HEK293T (cell line): Measurements from ENCODE around the gene CREBZF.
"Not testable (repeated sequence)": the region's sequence is repeated elsewhere in the genome, so short reads cannot be mapped to it uniquely, and the experiment has no call there.

Source experiments
- CTCF ChIA-PET: fragments of 350-600 bp; formaldehyde crosslinking; extraction: SDS; loops from one replicate; lab custom pipeline; 2021; ENCODE audit warnings: antibody characterized with exemption, inconsistent platforms; lab: Yijun Ruan, JAX
- POLR2A ChIA-PET: fragments of 350-600 bp; formaldehyde crosslinking; extraction: SDS; loops from one replicate; lab custom pipeline; 2020; ENCODE audit warnings: antibody characterized with exemption, inconsistent platforms; lab: Yijun Ruan, JAX
- DNase-seq: peaks from one replicate; pipeline ENCODE4 v3.0.0; 2012; ENCODE audit warnings: mixed read lengths; ENCODE audit errors: extremely low spot score
- ARNT ChIP-seq: fragments of 450-650 bp; IDR thresholded peaks from 2 replicates; pipeline ENCODE4 v1.6.1; 2017; ENCODE audit warnings: mild to moderate bottlenecking
- BHLHE40 ChIP-seq: fragments of 450-650 bp; IDR thresholded peaks from 2 replicates; pipeline ENCODE4 v1.6.1; 2016; ENCODE audit warnings: mild to moderate bottlenecking, moderate library complexity, borderline replicate concordance
- CTBP1 ChIP-seq: fragments of 450-650 bp; IDR thresholded peaks from 2 replicates; pipeline ENCODE4 v1.6.1; 2016; ENCODE audit warnings: borderline replicate concordance
- ELF4 ChIP-seq: fragments of 450-650 bp; IDR thresholded peaks from 2 replicates; pipeline ENCODE4 v1.6.1; 2017; ENCODE audit warnings: antibody characterized with exemption
- FOXA1 ChIP-seq: fragments of 450-650 bp; IDR thresholded peaks from 2 replicates; pipeline ENCODE4 v1.6.1; 2016; ENCODE audit warnings: mild to moderate bottlenecking
- FOXK2 ChIP-seq: fragments of 450-650 bp; IDR thresholded peaks from 2 replicates; pipeline ENCODE4 v1.6.1; 2016; ENCODE audit warnings: mild to moderate bottlenecking
- FOXM1 ChIP-seq: fragments of 450-650 bp; IDR thresholded peaks from 2 replicates; pipeline ENCODE4 v1.6.1; 2017; ENCODE audit warnings: mild to moderate bottlenecking, borderline replicate concordance
- HDGF ChIP-seq: fragments of 450-650 bp; IDR thresholded peaks from 2 replicates; pipeline ENCODE4 v1.6.1; 2017; ENCODE audit warnings: antibody characterized with exemption, borderline replicate concordance
- L3MBTL2 ChIP-seq: fragments of 450-650 bp; conservative IDR thresholded peaks from 2 replicates; pipeline ENCODE4 v1.6.1; 2016; ENCODE audit warnings: mild to moderate bottlenecking
- LEF1 ChIP-seq: fragments of 450-650 bp; IDR thresholded peaks from 2 replicates; pipeline ENCODE4 v1.6.1; 2017; ENCODE audit warnings: mild to moderate bottlenecking, borderline replicate concordance
- NFRKB ChIP-seq: fragments of 450-650 bp; IDR thresholded peaks from 2 replicates; pipeline ENCODE4 v1.6.1; 2016; ENCODE audit warnings: mild to moderate bottlenecking, moderate library complexity
- SP1 ChIP-seq: fragments of 450-650 bp; IDR thresholded peaks from 2 replicates; pipeline ENCODE4 v1.6.1; 2017
- SUZ12 ChIP-seq: fragments of 450-650 bp; IDR thresholded peaks from 2 replicates; pipeline ENCODE4 v1.6.1; 2016; ENCODE audit warnings: mild to moderate bottlenecking
- TARDBP ChIP-seq: fragments of 450-650 bp; IDR thresholded peaks from 2 replicates; pipeline ENCODE4 v1.6.1; 2016
- ZNF384 ChIP-seq: fragments of 450-650 bp; IDR thresholded peaks from 2 replicates; pipeline ENCODE4 v1.6.1; 2016
- TF ChIP-seq, protein P1 (sequence below): fragments of 450-650 bp; IDR thresholded peaks from 2 replicates; pipeline ENCODE4 v1.6.1; 2016

The CREBZF gene

GRCh38 chr11:85627332-85627997 is 37.5 kb downstream of the CREBZF start, which contains the start of gene DLG2:
DLG2 (minus strand) TSS chr11:85627344.
- ChIA-PET POLR2A (interaction anchor here (1.0 to 4.1 kb wide), 10 partner anchors 11 to 440 kb away, joined by 3 to 41 read pairs (median 4); partner anchors contain the start of genes CREBZF and TMEM126A), CTCF (interaction anchor here (1.0 kb wide), 1 partner anchor 21 kb away, joined by 3 read pairs; the partner anchor contains the start of gene TMEM126A)
- no peak for DNase-seq
- TF ChIP-seq, protein P1, sequence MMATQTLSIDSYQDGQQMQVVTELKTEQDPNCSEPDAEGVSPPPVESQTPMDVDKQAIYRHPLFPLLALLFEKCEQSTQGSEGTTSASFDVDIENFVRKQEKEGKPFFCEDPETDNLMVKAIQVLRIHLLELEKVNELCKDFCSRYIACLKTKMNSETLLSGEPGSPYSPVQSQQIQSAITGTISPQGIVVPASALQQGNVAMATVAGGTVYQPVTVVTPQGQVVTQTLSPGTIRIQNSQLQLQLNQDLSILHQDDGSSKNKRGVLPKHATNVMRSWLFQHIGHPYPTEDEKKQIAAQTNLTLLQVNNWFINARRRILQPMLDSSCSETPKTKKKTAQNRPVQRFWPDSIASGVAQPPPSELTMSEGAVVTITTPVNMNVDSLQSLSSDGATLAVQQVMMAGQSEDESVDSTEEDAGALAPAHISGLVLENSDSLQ: no peak
- TF ChIP-seq SP1 (no peak), CTBP1 (no peak), HDGF (no peak), BHLHE40 (no peak), L3MBTL2 (no peak), SUZ12 (no peak), ZNF384 (no peak), FOXM1 (no peak), ELF4 (no peak), TARDBP (no peak), NFRKB (no peak), ARNT (no peak), FOXK2 (no peak), LEF1 (no peak), FOXA1 (no peak)

DNA sequence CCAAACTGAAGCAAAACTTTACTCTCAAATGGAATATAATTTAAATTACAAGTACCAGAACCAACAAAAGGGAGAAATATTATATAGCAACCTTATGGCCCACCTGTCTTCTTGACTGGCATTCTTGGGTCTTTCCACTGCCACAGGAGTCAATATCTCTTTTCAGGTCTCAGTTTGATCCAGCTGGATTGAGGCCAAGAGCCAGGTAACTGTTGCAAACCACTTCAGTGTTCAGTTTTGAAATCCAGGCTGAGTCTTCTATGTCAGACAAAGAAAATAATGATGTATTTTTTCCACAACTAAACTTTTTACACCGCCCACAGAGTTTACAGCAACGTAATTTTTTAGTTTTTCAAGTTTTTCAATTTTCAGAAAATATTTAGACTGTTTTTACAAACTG is 38.4 kb downstream of the CREBZF start:
- DNase-seq: no peak
- TF ChIP-seq NFRKB (no peak), ELF4 (no peak), LEF1 (no peak), CTBP1 (no peak), SP1 (no peak), TARDBP (no peak), FOXM1 (no peak), HDGF (no peak), FOXA1 (no peak), BHLHE40 (no peak), SUZ12 (no peak)
- TF ChIP-seq, protein P1: no peak
- ChIA-PET POLR2A (interaction anchor here (1.4 to 4.1 kb wide), 2 partner anchors 12 to 22 kb away, joined by 3 to 41 read pairs; partner anchors contain the start of gene TMEM126A), CTCF (no interaction called here)

DNA sequence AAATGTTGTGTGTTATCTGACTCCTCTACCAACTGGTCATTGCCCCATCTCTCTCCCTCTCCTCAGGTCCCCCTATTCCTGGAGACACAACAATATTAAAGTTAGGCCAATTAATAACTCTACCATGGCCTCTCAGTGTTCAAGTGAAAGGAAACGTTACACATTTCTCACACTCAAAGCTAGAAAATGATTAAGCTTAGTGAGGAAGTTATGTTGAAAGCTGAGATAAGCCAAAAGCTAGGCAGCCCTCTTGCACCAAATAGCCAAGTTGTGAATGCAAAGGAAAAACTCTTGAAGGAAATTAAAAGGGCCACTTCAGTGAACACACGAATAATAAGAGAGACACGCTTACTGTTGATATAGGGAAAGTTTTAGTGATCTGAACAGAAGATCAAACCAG is 44.7 kb downstream of the CREBZF start:
- DNase-seq: no peak
- POLR2A ChIA-PET: no interaction called here
- TF ChIP-seq SUZ12 (no peak), LEF1 (no peak), HDGF (no peak), L3MBTL2 (no peak), ARNT (no peak), NFRKB (no peak), ELF4 (no peak), FOXA1 (no peak), FOXK2 (no peak), FOXM1 (no peak)
- TF ChIP-seq, protein P1: no peak
- CTCF ChIA-PET: no interaction called here

DNA sequence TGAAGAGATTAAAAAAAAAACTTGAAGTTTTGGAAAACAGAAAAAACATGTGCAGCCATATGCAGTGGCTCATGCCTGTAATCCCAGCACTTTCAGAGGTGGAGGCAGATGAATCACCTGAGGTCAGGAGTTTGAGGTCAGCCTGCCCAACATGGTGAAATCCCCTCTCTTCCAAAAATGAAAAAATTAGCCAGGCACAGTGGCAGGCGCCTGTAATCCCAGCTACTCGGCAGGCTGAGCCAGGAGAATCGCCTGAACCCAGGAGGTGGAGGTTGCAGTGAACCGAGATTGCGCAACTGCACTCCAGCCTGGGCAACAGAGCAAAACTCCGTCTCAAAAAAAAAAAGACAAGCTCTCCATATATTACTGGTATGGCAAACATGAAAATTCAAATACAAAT is 45.4 kb downstream of the CREBZF start:
- TF ChIP-seq FOXM1: no peak
- TF ChIP-seq HDGF: no peak
- TF ChIP-seq, protein P1: no peak
- no peak for TF ChIP-seq ZNF384
- no peak for TF ChIP-seq NFRKB
- TF ChIP-seq FOXA1: no peak
- TF ChIP-seq LEF1: no peak
- TF ChIP-seq ARNT: no peak
- TF ChIP-seq BHLHE40: no peak
- TF ChIP-seq SP1: no peak
- no peak for TF ChIP-seq SUZ12
- no peak for TF ChIP-seq FOXK2
- no peak for TF ChIP-seq ELF4
- TF ChIP-seq L3MBTL2: no peak
- TF ChIP-seq TARDBP: no peak
- TF ChIP-seq CTBP1: no peak
- ChIA-PET CTCF (interaction anchor here (0.6 kb wide), 1 partner anchor 479 kb away, joined by 4 read pairs; no protein-coding TSS in a partner anchor), POLR2A (no interaction called here)

GRCh38 chr11:85611643-85612042 is 53.3 kb downstream of the CREBZF start:
- POLR2A ChIA-PET, CTCF ChIA-PET, DNase-seq: not testable (repeated sequence)

More for the DNA sequence above, 45.4 kb downstream of the CREBZF start:
- DNase-seq: no peak
